GM18861 (cell line): ENCODE results near the gene IL25.
"Not testable (repeated sequence)": the region's sequence is repeated elsewhere in the genome, so short reads cannot be mapped to it uniquely, and the experiment has no call there.

Experiments used
- ATAC-seq: cut with Tn5 transposase; IDR thresholded peaks from one replicate; pipeline ENCODE4 v1.9.1; 2021; ENCODE audit not compliant: unreplicated experiment

Gene IL25

DNA sequence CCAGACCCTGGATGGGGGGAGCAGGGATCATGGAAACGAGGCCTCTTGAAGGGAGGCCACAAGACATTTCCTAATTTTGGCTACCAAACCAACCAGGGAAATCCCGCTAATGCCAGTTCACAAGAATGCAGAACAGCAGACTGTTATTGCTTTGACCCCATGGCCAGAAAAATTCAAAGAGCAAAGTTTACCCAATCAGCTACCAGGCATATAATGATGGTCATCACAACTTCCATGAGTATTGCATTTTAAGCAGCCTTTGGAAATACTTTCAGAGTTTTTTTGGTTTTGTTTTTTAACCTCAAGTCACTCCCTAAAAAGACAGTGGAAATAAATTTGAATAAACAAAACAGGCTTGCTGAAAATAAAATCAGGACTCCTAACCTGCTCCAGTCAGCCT is at the start of gene IL25:
Gene IL25, plus strand, starts transcription at position 301 of the 400 bp plus-strand sequence.
- no peak for ATAC-seq

DNA sequence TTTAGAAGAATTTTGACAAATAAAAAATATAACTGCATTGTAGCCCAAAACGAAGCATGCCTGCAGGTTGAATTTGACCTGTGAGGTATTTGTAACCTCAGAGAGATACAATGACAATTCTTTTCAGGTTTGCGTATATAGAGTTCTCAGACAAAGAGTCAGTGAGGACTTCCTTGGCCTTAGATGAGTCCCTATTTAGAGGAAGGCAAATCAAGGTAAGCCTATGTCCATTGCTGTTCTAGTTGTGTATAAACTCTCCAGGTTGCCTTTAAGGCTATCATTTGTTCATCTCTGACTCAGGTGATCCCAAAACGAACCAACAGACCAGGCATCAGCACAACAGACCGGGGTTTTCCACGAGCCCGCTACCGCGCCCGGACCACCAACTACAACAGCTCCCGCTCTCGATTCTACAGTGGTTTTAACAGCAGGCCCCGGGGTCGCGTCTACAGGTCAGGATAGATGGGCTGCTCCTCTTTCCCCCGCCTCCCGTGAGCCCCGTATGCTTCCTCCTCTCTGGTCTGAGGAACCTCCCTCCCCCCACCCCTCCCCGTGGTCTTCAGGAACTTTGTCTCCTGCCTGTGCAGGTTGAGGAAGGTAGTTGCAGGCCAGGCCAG is 48.7 kb upstream of the IL25 start:
- ATAC-seq: no peak

DNA sequence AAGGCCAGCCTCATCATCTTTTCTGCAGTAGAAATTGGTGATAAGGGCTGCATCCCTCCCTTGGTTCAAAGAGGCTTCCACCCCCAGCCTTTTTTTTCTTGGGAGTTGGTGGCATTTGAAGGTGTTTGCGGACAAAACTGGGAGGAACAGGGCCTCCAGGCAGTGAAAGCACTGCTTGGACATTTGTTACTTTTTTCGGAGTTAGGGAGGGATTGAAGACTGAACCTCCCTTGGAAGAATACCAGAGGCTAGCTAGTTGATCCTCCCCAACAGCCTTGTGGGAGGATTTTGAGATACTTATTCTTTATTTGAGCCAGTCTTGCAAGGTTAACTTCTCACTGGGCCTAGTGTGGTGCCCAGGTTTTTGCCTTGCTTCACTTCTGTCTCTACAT is 48.2 kb upstream of the IL25 start:
- no peak for ATAC-seq

DNA sequence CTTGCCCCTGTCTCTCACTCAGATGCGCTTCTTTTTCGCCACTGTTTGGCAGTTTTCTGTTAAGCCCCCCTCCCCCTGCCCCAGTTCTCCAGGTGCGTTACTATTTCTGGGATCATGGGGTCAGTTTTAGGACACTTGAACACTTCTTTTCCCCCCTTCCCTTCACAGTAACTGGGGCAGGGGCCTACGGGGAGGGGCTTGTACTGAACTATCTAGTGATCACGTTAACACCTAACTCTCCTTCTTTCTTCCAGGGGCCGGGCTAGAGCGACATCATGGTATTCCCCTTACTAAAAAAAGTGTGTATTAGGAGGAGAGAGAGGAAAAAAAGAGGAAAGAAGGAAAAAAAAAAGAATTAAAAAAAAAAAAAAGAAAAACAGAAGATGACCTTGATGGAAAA is 47.6 kb upstream of the IL25 start:
- ATAC-seq: no peak

DNA sequence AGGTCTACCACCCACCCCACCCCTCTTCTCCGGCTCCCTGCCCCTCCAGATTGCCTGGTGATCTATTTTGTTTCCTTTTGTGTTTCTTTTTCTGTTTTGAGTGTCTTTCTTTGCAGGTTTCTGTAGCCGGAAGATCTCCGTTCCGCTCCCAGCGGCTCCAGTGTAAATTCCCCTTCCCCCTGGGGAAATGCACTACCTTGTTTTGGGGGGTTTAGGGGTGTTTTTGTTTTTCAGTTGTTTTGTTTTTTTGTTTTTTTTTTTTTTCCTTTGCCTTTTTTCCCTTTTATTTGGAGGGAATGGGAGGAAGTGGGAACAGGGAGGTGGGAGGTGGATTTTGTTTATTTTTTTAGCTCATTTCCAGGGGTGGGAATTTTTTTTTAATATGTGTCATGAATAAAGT is 46.9 kb upstream of the IL25 start:
- not testable (repeated sequence) for ATAC-seq

DNA sequence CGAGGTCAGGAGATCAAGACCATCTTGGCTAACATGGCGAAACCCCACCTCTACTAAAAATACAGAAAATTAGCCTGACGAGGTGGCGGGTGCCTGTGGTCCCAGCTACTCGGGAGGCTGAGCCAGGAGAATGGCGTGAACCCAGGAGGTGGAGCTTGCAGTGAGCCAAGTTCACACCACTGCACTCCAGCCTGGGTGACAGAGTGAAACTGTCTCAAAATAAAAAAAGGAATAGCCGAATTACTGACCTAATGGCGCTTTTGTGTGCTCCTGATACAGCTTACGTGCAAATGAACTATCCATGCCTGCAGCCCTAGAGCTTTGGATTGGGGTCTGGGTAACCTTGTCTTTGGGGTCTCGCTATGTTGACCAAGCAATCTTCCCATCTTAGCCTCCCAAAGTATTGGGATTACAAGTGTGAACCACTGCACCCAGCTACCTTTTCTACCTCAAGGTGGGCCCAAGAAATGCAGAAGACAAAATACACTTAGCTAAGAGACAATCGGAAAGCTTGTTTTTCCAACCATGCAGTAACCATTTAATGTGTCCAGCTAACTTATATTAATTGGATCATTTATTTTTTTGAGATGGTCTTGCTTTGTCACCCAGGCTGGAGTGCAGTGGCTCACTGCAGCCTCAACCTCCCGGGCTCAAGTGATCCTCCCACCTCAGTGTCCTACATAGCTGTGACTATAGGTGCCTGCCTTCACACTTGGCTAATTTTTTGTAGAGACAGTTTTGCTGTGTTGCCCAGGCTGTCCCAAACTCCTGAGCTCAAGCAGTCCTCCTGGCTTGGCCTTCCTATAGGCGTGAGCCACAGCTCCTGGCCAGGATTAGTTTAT is 45.9 kb upstream of the IL25 start:
- ATAC-seq: no peak

DNA sequence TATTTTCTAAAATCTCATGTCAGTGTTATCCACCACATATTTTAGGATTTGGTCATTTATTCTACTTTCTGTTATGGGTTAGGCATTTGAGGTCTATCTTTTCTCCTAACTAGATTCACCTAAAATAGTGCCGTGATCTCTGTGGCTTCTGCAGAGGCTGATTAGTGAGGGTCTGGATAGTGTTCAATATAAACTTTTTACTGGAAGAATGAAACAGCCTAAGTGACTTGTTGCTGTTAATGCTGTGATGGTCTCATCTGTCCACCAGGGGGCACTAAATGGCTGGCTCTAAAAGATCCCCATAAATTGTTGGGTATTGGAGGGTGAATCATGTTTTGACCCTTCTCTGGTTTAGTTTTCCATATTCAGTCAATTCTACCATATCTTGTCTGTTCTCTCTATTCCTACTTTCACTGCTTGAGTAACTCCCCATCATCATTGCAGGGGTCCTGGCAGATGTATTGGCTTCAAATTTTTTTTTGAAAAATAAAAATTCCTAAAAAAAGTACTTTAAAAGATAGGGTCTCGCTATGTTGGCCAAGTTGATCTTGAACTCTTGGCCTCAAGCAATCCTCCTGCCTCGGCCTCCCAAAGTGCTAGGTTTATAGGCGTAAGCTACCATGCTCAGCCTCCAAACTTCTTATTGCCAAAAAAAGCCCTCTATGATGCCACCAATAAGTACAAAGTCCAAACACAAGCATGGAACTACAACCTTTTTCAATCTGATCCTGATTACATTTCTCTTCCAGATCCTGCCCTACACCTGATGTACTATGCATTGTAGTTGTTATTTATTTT is 44.5 kb upstream of the IL25 start:
- ATAC-seq: peak; percentile 49

DNA sequence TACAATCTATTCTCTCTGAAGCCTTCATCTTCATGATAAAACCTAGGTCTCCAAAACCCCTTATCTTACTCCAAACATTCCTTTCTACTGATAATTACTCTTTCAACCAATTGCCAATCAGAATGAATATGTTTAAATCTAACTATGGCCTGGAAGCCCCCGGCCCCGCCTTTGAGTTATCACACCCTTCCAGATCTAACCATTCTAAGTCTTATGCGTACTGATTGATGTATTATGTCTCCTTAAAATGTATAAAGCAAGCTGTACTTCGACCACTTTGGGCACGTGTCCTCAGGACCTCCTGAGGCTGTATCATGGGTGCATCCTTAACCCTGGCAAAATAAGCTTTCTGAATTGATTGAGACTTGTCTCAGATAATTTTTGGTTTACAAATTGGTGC is 37.0 kb upstream of the IL25 start:
- no peak for ATAC-seq

DNA sequence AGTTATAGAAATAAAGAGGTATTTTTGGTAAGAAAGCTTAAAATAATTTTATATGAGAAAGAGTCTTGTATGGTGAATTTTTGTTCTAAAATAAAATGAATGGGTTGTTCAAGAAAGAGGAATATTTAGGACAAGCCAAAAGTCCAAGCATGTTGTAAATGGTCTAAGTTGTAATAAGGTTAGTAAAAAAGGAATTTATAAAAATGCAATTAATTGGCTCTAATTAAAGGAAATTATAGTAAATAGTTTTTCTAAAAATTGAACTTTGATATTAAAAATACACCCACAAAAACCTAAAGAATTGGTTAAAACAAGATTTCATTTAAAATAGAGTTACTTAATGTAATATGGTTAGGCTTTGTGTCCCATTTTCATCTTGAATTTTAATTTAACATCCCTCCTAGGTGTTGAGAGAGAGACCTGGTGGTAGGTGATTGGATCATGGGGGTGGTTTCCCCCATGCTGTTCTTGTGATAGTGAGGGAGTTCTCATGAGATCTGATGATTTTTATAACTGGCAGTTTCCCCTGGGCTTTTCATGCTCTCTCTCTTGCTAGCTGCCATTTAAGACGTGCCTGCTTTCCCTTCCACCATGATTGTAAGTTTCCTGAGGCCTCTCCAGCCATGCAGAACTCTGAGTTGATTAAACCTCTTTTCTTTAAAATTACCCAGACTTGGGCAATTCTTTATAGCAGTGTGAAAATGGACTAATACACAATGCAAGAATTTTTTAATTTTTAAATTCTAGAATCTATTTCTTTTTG is 32.9 kb upstream of the IL25 start:
- ATAC-seq: no peak

DNA sequence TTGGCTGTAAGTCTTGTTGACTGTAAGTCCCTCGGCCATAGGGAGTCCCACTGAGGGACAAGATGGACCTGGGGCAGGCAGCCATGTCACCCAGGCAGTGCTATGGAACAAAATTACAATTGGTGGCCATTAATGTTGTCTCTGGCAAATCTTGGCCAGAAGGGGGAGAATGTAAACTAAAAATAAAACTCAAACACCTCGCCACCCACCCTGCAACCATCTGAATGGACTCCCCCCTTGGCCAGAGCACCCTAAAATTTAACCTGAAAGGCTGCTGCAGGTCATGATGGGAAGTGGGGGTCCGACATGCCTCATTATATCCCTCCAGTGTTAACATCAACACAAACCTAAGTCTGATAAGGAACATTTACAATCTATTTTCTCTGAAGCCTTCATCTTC is 28.1 kb upstream of the IL25 start:
- ATAC-seq: no peak

DNA sequence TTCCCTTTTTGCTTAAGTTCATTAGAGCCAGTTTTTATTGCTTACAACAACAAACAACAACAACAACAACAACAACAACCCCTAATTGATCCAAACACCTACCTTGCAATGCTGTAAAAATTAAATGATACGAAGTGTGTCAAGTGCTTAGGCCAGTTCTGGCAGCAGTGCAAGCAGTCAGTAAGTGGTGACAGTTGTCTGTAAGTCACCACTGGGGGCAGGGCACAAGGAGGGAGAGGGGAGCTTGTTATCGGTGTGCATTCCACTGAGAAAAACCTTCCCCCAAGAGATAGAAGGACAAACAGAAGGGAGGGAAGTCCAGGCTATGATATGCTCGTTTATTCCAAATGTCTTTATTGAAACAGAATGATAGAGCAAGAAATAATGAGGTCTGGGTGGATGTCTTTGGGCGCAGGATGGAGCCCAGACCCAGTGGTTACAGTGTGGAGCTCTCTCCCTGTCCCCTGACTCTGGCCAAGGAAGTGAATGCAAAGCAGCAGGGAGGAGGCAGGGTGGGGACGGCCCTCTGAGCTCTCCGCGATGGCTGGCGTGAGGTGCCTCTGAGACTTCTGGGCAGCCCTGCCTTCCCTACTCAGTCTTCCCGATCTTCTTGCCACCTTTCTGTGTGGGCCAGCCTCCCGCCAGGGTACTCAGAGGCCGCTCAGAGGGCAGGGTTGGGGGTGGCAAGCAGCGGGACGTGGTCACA is 26.5 kb upstream of the IL25 start:
- no peak for ATAC-seq

DNA sequence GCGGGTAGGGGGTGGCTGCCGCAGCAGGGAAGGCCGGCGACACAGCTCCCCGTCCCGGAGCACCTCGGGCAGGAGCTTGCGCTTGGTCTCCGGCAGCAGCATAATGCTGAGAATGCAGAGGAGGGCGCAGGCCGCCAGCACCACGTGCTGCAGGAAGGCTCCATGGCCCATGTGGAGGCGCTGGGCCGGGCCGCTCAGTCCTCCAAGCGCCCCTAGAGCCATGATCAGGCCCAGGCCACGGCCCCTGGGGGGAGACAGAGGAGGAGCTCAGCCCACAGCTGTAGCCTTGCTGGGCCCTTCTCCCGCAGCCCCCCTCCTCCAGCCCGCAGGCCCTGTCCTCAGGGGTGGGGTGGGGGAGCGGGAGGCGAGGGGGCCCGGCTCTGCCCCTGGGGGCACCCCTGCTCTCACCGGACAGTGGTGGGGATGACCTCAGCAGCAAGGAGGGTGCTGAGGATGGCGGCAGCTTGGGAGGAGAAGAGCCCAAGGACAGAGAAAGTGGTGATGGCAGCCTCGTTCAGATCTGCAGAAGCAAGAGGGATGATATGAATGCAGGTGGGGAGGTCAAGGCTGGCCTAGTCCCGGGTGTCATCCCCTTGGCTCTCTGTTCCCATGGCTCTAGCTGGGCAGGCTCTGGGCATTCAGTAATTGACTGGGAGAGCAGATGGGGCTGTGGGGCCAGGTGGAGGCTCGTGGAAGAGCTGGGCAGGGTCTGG is 25.8 kb upstream of the IL25 start:
- no peak for ATAC-seq

DNA sequence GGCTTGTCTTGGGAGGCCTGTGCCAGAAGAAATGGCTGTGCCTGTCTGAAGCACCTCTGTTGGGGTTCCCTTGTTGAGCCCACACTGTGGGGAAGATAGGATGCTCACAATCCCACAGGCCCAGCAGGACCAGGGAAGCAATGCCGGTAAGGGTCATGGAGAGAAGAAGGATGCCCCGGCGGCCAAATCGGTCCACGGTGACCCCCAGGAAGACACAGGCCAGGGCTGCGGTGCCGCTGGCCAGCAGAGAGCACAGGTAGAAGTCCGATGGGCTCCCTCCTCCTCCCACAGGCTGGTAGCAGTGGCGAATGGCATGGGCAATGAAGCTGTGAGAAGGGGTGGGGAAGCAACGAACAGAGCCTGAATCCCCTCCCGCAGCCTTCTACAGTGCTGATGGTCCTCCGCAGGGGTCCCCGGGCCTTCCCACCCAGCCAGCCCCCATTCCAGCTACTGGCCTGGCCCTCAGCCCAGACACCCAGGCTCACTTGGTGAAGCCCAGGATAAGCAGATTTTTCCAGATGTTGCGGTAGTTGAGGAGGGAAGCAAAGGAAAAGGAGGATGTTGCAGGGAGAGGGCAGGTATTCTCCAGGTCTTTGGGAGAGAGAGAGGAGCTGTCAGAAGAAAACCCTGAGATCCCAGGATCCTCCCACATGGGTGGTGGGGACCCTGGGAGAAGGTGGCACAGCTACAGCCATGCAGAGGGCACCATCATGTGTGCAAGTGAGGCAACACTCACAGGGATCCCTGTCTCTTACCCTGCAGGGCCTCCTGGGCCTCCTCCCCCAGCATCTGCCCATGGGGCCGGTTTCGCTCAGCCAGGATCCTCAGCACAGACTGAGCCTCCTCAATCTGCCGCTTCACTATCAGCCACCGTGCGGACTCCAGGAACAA is 25.0 kb upstream of the IL25 start:
- no peak for ATAC-seq

DNA sequence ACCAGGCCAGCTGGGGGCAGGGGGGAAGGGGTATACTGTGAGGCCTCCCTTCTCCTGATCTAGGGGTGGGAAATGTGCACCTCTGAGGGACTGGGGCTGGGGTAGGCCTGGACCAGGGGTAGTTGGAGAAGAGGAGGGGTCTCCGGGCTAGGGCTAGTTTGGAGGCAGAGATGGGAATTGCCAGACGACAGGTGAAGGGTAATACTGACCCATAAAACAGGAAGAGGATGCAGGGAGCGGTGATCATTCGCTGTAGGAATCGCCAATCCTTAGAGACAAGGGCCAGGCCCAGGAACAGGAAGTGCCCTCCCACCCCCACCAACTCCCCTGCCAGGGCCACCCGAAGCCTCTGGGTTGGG is 24.3 kb upstream of the IL25 start:
- ATAC-seq: no peak

DNA sequence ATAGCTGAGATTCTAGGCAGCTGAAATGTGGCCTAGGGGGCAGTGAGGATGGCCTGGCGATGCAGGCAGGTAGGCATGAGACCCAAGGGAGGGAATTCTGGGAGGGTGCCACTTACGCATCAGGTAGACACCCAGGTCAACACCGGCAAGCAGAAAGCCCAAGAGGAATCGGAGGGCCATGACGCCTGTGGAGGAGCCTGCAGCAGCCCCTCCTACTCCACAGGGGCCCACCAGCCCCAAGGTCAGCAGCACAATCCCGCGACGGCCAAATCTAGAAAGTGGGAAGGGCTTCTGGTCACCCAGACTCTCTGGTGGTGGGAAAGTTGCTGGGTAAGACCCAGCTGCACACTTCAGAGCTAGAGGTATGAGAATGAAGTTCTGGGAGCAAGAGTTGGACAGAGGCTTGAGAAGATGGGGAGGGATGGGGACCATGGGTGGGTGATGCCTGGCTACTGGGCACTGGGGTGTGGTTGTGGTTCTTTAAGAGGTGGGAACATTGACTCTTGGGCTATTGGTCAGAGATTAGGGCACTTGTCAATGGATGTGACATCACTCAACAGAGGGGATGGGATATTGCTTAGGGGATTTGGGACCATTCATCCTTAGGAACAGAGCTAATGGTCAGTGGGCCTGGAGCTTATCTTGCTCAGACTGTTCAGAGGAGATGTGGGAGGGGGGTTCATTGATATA is 23.3 kb upstream of the IL25 start:
- no peak for ATAC-seq

DNA sequence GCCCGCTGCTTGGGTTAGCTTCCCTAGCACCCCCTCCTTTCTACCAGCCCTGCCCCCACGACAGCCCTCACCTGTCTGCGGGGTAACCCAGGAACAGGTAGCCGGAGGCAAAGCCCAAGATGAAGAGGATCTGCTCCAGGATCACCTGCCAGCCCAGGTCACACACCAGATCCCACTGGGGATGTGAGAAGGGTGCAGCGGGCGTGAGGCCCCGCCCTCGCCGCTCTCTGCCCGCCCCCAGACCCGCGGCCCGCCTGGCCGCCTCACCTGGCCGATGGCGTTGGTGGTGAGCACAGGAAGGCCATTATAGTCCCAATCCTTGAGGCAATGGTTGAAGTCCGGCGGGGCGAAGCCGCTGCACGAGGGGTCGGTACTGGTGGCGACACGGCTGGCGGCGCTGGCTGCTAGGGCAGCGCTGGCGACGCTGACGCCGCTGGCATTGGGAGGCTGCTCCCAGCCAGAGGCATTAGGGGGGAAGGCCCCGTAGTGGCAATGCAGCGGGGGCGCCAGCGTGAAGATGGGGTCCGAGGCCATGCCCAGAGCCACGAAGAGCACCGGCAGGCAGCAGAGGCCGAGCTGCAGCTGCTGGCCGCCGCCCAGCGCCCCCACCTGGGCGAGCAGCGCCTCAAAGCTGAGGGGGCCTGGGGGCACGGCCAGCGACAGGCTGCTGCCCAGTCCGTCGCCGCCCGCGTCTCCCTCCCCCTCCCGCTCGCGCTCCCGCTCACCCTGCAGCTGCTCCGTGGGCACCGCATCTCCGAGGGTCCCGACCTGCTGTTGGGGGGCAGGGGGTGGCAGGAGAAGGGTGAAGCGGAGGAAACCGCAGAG is 20.7 kb upstream of the IL25 start:
- ATAC-seq: no peak
